Muscle layer of colon (tissue), 2 donors: Measurements from ENCODE around the gene AHRR.
A peak's percentile ranks its signal among the peaks of the same experiment; 100 is the strongest.

Experiments used
- H3K27ac ChIP-seq: one replicate; pipeline ENCODE4 v1.7.0; 2013; ENCODE audit warnings: low read depth, mild to moderate bottlenecking, low read length, moderate library complexity
- H3K27me3 ChIP-seq, 2 donors: one replicate each; pipeline ENCODE4 v1.7.0; 2013; ENCODE audit warnings: low read length in 2 of 2, mild to moderate bottlenecking in 2 of 2; ENCODE audit not compliant: insufficient read depth in 2 of 2, control insufficient read depth in 1 of 2
- H3K36me3 ChIP-seq: one replicate; pipeline ENCODE4 v1.7.0; 2013; ENCODE audit warnings: mild to moderate bottlenecking, low read length; ENCODE audit not compliant: insufficient read depth
- H3K4me1 ChIP-seq: one replicate; pipeline ENCODE4 v1.7.0; 2013; ENCODE audit warnings: mild to moderate bottlenecking, low read length; ENCODE audit not compliant: insufficient read depth
- H3K4me3 ChIP-seq, 2 donors: one replicate each; pipeline ENCODE4 v1.7.0; 2013; ENCODE audit warnings: low read length in 2 of 2, low read depth in 1 of 2, mild to moderate bottlenecking in 1 of 2, moderate library complexity in 1 of 2
- H3K9ac ChIP-seq: one replicate; pipeline ENCODE4 v1.7.0; 2013; ENCODE audit warnings: low read length
- H3K9me3 ChIP-seq: one replicate; pipeline ENCODE4 v1.7.0; 2013; ENCODE audit warnings: mild to moderate bottlenecking, low read length
- donor health status: abdominal sarcoma.
- donor health status: Adenocarcinoma of cecum.

AHRR gene

DNA sequence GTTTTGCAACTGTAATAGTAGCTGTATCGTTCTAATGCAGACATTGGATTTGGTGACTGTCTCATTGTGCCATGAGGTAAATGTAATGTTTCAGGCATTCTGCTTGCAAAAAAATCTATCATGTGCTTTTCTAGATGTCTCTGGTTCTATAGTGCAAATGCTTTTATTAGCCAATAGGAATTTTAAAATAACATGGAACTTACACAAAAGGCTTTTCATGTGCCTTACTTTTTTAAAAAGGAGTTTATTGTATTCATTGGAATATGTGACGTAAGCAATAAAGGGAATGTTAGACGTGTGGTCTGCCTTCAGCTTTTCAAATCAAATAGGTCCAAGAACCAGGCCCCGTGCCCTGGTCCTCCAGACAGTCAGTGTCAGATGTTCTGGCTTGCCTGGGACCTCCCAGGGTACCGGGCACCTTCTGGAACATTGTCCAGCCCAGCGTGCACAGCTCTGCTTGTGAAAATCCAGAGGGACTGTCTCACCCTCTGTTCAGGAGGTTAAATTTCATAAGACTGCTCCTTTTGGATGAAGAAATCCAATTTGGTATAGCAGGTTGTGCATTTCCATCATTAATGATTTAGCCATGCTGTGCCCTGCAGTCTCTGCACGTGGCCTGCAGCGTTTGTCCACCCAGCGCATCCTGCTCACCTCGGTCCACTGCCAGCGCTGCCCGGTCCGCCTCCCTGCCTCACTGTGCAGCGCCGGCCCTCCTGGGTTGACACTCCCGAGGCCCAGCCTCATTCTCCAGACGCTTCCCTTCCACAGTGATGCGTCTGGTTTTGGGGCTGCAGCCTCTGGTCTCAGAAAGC is 6.6 kb upstream of the AHRR start:
- Histone ChIP-seq H3K36me3 (peaks cover 8% of the 10 kb centered on the region), H3K9me3 (no peaks in the 10 kb centered on the region)

GRCh38 chr5:315488-316209 is 5.9 kb upstream of the AHRR start:
- Histone ChIP-seq H3K36me3 (peaks cover 8% of the 10 kb centered on the region), H3K27me3 (peaks cover 11 to 22% of the 10 kb centered on the region in 2 donors), H3K27ac (no peak overlapping the region), H3K4me1 (no peaks in the 10 kb centered on the region), H3K9me3 (no peaks in the 10 kb centered on the region), H3K4me3 (no peak overlapping the region), H3K9ac (no peak overlapping the region)

More for the DNA sequence above, 6.6 kb upstream of the AHRR start:
- H3K27me3 ChIP-seq: peaks cover 11 to 14% of the 10 kb centered on the region in 2 donors
- H3K4me3 ChIP-seq: no peak overlapping the region
- H3K27ac ChIP-seq: no peak overlapping the region
- no peaks in the 10 kb centered on the region for H3K4me1 ChIP-seq
- no peak overlapping the region for H3K9ac ChIP-seq

GRCh38 chr5:316210-317085 is 5.1 kb upstream of the AHRR start:
- Histone ChIP-seq H3K9me3 (no peaks in the 10 kb centered on the region), H3K9ac (no peak overlapping the region), H3K27ac (no peak overlapping the region), H3K27me3 (peaks cover 11 to 29% of the 10 kb centered on the region in 2 donors), H3K36me3 (peaks cover 8% of the 10 kb centered on the region), H3K4me3 (no peak overlapping the region), H3K4me1 (no peaks in the 10 kb centered on the region)

DNA sequence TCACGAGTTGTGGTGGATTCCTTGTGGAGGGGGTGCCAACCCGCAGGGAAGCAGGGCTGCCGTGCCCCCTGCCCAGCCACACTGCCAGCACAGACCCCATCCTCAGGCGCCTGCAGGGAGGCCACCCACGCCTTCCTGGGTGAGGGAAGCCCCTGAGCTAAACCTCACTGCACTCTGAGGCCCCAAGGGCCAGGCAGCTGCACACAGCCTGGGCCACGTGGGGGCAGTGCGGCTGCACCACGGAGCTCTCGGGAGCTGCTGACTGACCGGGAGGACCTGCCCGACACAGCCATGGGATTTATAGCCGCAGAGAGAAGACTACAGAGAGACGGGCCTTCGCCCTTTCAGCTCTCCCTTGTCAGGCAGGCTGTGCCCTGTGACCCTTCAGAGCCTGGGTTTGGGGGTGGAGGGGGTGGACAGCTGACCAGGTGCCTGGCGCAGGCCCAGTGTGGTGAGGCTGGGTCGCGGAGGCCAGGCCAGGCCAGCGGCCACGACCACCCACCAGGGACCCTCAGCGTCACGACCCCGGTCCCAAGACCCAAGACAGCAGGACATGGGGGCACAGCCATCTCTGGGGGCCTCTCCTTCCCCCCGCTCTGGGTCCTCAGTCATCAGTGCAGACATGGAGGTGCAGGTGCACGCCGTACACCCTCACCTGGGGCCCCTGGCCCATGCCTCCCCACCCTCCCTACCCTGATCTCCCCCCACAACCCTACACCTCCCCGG is 4.3 kb upstream of the AHRR start:
- Histone ChIP-seq H3K4me3 (no peak overlapping the region), H3K9ac (no peak overlapping the region), H3K27ac (no peak overlapping the region), H3K36me3 (peaks cover 5% of the 10 kb centered on the region), H3K27me3 (peaks cover 11 to 35% of the 10 kb centered on the region in 2 donors), H3K9me3 (no peaks in the 10 kb centered on the region), H3K4me1 (no peaks in the 10 kb centered on the region)

DNA sequence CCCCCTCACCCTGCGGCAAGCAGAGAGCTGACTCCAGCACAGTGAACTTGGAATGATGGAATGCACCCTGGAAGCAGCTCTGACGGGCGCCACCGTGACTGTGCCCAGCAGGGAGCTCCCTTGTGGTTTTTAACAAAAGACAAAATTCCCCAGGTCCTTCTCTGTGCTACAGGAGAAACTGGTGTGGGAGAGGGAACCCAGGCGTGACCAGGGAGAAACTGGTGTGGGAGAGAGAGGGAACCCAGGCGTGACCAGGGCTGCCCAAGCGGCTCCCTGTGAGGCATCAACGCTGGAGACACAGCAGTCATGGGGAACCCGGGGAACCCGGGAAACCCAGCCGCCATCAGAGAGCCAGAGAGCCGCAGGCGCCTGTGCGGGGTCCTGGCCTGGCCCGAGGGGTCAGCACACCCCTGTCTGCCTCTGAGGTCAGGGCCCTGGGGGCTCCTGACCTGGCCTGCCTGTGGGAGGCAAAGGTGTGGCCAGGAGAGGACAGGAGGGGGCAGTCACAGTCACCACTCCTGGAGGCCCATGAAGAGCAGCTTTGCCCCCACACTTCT is 3.1 kb upstream of the AHRR start:
- H3K9ac ChIP-seq: no peak overlapping the region
- H3K4me3 ChIP-seq: no peak overlapping the region
- peaks cover 5% of the 10 kb centered on the region for H3K36me3 ChIP-seq
- H3K27ac ChIP-seq: no peak overlapping the region
- peaks cover 11 to 46% of the 10 kb centered on the region in 2 donors for H3K27me3 ChIP-seq
- H3K9me3 ChIP-seq: no peaks in the 10 kb centered on the region
- no peaks in the 10 kb centered on the region for H3K4me1 ChIP-seq

DNA sequence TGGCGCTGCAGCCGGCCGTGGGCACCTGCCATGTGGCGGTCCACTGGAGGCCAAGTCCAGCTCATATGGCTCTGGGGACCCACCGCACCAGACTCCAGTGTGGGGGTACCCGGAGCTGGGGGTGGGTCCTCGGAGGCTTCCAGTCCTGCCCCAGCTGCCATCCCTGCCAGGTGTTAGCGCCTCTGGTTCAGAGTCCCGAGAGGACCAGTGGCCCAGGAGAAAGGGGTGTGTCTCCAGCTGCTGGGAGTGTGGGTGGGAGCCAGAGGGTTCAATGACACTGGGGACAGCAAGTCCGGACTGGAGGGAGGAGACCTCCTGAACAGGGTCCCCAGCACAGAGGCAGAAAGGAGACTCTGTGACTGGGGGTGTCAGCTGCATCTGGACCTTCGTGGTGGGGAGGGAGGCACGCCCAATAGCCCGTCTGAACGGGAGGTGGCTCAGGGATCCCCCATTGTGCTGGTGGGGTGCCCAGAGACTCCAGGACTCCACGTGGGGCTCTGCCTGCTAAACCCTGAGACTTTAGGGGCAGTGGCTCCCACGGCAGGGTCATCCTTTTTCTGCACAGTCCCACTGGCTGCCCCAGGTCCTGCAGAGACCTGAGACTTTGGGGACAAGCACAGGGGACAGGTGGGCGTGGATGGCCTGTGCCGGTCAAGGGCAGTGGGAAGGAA is 2.4 kb upstream of the AHRR start:
- Histone ChIP-seq H3K4me1 (no peaks in the 10 kb centered on the region), H3K27ac (no peak overlapping the region), H3K4me3 (no peak overlapping the region), H3K36me3 (peaks cover 5% of the 10 kb centered on the region), H3K9me3 (no peaks in the 10 kb centered on the region), H3K9ac (no peak overlapping the region), H3K27me3 (peaks cover 11 to 49% of the 10 kb centered on the region in 2 donors)

GRCh38 chr5:320524-321229 is 837 bp upstream of the AHRR start:
- Histone ChIP-seq H3K4me1 (no peaks in the 10 kb centered on the region), H3K27ac (no peak overlapping the region), H3K27me3 (peaks cover 11 to 49% of the 10 kb centered on the region in 2 donors), H3K4me3 (no peak overlapping the region), H3K9me3 (no peaks in the 10 kb centered on the region), H3K36me3 (no peaks in the 10 kb centered on the region), H3K9ac (no peak overlapping the region)

DNA sequence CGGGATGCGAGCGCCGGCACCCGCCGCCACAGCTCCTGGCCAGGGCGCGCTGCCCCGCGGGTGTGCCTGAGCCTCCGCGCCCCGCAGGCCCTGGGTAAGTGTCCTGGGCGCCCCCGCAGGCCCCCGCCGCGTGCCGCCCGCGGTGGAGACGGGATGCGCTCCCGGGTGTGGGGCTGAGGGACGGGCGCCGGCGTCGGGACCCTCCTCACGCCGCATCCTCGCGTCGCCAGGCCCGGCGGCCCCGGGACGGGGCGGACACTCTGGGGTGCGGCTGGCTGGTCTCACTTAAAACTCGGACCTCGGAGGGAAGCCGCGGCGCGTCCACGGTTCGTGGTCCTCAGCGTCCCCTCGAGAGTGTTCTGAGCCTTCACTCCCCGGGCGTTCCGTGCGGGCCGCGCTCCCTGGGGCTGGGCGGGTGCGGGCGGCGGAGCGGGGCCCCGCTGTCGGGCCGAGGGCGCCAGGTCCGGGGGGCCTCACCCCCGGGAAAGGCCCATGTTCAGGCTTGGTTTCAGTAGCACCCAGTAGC is 275 bp downstream of the AHRR start:
- no peaks in the 10 kb centered on the region for H3K4me1 ChIP-seq
- H3K9me3 ChIP-seq: no peaks in the 10 kb centered on the region
- peak overlapping the region in 1 of 2 donors; percentile 38 for H3K4me3 ChIP-seq
- no peak overlapping the region for H3K27ac ChIP-seq
- H3K9ac ChIP-seq: no peak overlapping the region
- H3K36me3 ChIP-seq: no peaks in the 10 kb centered on the region
- peaks cover 11 to 49% of the 10 kb centered on the region in 2 donors for H3K27me3 ChIP-seq

- Histone ChIP-seq H3K27me3 (peaks cover 11 to 49% of the 10 kb centered on the region in 2 donors), H3K4me1 (no peaks in the 10 kb centered on the region), H3K27ac (no peak overlapping the region), H3K36me3 (no peaks in the 10 kb centered on the region), H3K4me3 (no peak overlapping the region), H3K9me3 (no peaks in the 10 kb centered on the region), H3K9ac (no peak overlapping the region)
Measured at GRCh38 chr5:322281-322941, 897 bp downstream of the AHRR start.
